Astrocyte (in vitro differentiated cells and primary cell): ENCODE data around the gene NRSN1.

ENCODE experiments used
- CTCF ChIP-seq: IDR thresholded peaks from 2 replicates; pipeline ENCODE4 v1.5.1; 2011; ENCODE audit warnings: low read depth, mild to moderate bottlenecking, inconsistent platforms, low read length, moderate library complexity; ENCODE audit not compliant: insufficient read depth
- EZH2 ChIP-seq: IDR thresholded peaks from 2 replicates; pipeline ENCODE4 v1.6.1; 2012; ENCODE audit warnings: mild to moderate bottlenecking, low read length, inconsistent platforms; ENCODE audit not compliant: insufficient read depth

- TF ChIP-seq EZH2 (no peak), CTCF (no peak)
Measured at GRCh38 chr6:24157886-24158285, 31.9 kb downstream of the NRSN1 start.
